ENCODE data around the gene SLC11A2.

GRCh38 chr12:50933459-50934124 is 92.6 kb downstream of the SLC11A2 start:
- TF ChIP-seq POLR2A (IDR thresholded peaks at IDR 0.05; ENCODE audit: low read length) (peak; percentile 76), GATA1 (IDR thresholded peaks at IDR 0.05; ENCODE audit: low read depth, low read length) (no peak)
